Naive B cell (primary cell): Measurements from ENCODE around the gene KDM4C. TPM values are rescaled to one million over a fixed set of nuclear protein-coding genes. Genes with fewer than 3 reads are reported as not detected.
A peak's percentile ranks its signal among the peaks of the same experiment; 100 is the strongest.

Source experiments
- ATAC-seq, 2 donors: fragments of 150-1000 bp; cut with Tn5 transposase; 2 replicates each; pipeline ENCODE4 v1.10.0; 2021; ENCODE audit warnings: low read depth in 2 of 2, mild to moderate bottlenecking in 2 of 2, moderate library complexity in 2 of 2
- DNase-seq: peaks from one replicate; pipeline ENCODE4 v3.0.0; 2022
- H3K27ac Mint-ChIP-seq, 6 donors: one replicate each; pipeline ENCODE4 v1.8.0; 2020 to 2022; ENCODE audit warnings: mild to moderate bottlenecking in 6 of 6, mixed read lengths in 6 of 6, moderate library complexity in 5 of 6, inconsistent platforms in 2 of 6
- H3K27me3 Mint-ChIP-seq, 3 donors: one replicate each; pipeline ENCODE4 v1.8.0; 2021 to 2022; ENCODE audit warnings: mixed read lengths in 3 of 3, mild to moderate bottlenecking in 1 of 3
- H3K36me3 Mint-ChIP-seq, 2 donors: one replicate each; pipeline ENCODE4 v1.8.0; 2020 to 2022; ENCODE audit warnings: mixed read lengths in 2 of 2, inconsistent platforms in 1 of 2, mild to moderate bottlenecking in 1 of 2
- H3K4me1 Mint-ChIP-seq, 3 donors: one replicate each; pipeline ENCODE4 v1.8.0; 2020 to 2022; ENCODE audit warnings: mixed read lengths in 3 of 3, inconsistent platforms in 1 of 3, mild to moderate bottlenecking in 1 of 3, moderate library complexity in 1 of 3
- H3K4me3 Mint-ChIP-seq, 8 donors: one replicate each; pipeline ENCODE4 v1.8.0; 2020 to 2022; ENCODE audit warnings: mild to moderate bottlenecking in 8 of 8, mixed read lengths in 8 of 8, moderate library complexity in 8 of 8, inconsistent platforms in 2 of 8
- H3K9me3 Mint-ChIP-seq, 7 donors: one replicate each; pipeline ENCODE4 v1.8.0; 2020 to 2022; ENCODE audit warnings: mixed read lengths in 7 of 7, mild to moderate bottlenecking in 5 of 7, inconsistent platforms in 2 of 7, moderate library complexity in 1 of 7
- polyA plus RNA-seq, 6 donors: library from polyadenylated mRNA; unstranded; fragments of 300-500 nt; fragmentation: Illumina TruSeq; gene quantifications; one replicate each; pipeline ENCODE4 v1.2.3, GENCODE V29; 2021; ENCODE audit warnings: low read depth in 6 of 6

The KDM4C gene
- polyA plus RNA-seq, 6 donors from 2014 or later, result 54.5 to 83.5 (median 68.2) TPM

DNA sequence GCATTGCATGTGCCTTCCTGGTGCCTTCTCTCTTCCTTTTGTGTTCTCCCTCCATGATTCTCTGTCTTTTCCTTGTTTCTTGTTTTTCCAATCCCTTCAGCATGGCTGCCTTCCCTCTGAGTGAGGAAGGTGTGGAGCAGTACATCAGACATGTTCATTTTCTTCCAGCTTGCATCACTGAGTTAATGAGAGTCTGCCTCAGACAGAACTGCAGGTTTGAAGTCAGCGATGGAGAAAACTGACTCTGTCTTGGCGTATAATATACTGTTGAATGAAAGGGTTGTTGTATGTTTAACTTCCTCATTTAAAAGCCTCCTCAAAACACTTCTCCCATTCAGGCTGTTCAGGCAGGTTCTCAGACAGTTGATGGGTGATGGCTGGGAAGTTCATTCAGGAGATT, 129.3 kb downstream of the KDM4C start:
- H3K4me3 Mint-ChIP-seq, result peak overlapping the region in 1 of 8 donors; percentile 68
- peak overlapping the region in 4 of 6 donors; percentile 15 to 77 (median 44) for H3K27ac Mint-ChIP-seq
- H3K27me3 Mint-ChIP-seq, result no peaks in the 10 kb centered on the region
- H3K36me3 Mint-ChIP-seq, result peaks cover 27 to 31% of the 10 kb centered on the region in 2 donors
- peaks cover 0 to 8% (median 3%) of the 10 kb centered on the region in 7 donors for H3K9me3 Mint-ChIP-seq
- DNase-seq (no peak), ATAC-seq (peak in 1 of 2 donors; percentile 7)
- H3K4me1 Mint-ChIP-seq, result peaks cover 40 to 56% (median 48%) of the 10 kb centered on the region in 3 donors

GRCh38 chr9:6889868-6890267, 132.1 kb downstream of the KDM4C start:
- peak; percentile 64 for DNase-seq
- Mint-ChIP-seq H3K27me3 (no peaks in the 10 kb centered on the region), H3K4me1 (peaks cover 39 to 48% (median 43%) of the 10 kb centered on the region in 3 donors), H3K27ac (peak overlapping the region; percentile 24 to 89 (median 77)), H3K4me3 (peak overlapping the region in 5 of 8 donors; percentile 2 to 55 (median 13)), H3K9me3 (peaks cover 0 to 8% (median 3%) of the 10 kb centered on the region in 7 donors), H3K36me3 (peaks cover 27 to 31% of the 10 kb centered on the region in 2 donors)
- ATAC-seq, result peak; percentile 97 to 98

DNA sequence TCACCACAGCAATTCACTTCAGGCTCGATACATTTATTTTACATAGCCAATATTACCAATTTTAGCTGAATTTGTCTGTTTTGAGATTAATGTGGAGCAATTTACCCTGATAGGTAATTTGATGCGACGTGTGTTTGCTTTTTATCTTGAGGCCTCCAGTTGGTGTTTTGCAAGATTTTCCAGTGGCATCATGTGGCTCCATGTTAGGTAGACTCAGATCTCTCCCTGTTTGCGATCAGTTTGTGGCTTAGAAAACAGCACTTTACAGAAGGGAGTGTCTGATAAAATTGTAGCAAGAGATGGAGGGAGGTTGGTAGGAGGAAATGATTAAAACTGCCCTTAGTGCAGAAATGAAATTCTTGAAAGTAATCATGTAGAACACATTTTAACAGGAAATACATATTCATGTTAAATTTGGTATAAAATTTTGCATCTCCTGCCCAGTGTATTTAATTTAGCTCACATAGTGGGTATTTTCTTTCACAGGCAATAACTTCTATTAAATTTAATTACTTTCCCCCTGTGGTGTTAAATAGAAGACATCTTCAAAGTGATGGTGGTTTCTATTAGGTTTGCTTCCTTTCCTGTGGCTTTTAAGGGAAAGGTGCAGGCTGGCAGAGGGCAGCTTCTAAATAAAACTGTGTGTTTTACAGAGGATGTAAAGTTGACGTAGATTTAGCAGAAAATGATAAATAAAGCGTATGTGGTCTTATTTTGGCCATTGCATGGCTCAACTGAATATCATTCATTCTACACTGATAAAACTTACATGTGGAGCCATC, 135.8 kb downstream of the KDM4C start:
- H3K27ac Mint-ChIP-seq, result peak overlapping the region in 1 of 6 donors; percentile 70
- H3K36me3 Mint-ChIP-seq, result peaks cover 13 to 19% of the 10 kb centered on the region in 2 donors
- H3K4me3 Mint-ChIP-seq, result no peak overlapping the region
- H3K4me1 Mint-ChIP-seq, result peaks cover 31 to 50% (median 44%) of the 10 kb centered on the region in 3 donors
- no peaks in the 10 kb centered on the region for H3K9me3 Mint-ChIP-seq
- DNase-seq (no peak), ATAC-seq (no peak)
- H3K27me3 Mint-ChIP-seq, result no peaks in the 10 kb centered on the region

- ATAC-seq (no peak), DNase-seq (no peak)
- no peak overlapping the region for H3K27ac Mint-ChIP-seq
- H3K9me3 Mint-ChIP-seq, result no peaks in the 10 kb centered on the region
- no peak overlapping the region for H3K4me3 Mint-ChIP-seq
- H3K36me3 Mint-ChIP-seq, result peaks cover 13 to 19% of the 10 kb centered on the region in 2 donors
- H3K27me3 Mint-ChIP-seq, result no peaks in the 10 kb centered on the region
- H3K4me1 Mint-ChIP-seq, result peaks cover 31 to 48% (median 45%) of the 10 kb centered on the region in 3 donors
Observed at GRCh38 chr9:6894135-6894534, 136.4 kb downstream of the KDM4C start.

DNA sequence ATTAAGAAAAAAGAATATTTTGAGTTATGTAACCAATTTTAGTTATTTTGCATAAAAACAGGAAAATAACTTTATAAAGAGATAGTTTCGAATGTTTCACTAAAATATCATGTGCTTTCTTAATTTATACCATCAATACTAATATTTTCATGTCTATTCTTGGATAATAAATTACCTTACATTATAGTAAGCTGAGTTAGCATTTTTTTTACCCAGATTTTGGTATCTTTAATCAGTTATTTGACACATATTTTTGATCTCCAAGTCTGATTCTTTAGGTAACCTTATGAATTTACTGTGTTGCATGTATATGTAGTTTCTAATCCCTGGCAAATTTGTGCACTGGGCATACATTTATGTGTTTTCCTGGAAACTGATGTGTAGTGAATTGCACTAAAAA, 138.0 kb downstream of the KDM4C start:
- Mint-ChIP-seq H3K27me3 (no peaks in the 10 kb centered on the region), H3K27ac (peak overlapping the region in 1 of 6 donors; percentile 42), H3K4me1 (peaks cover 17 to 43% (median 38%) of the 10 kb centered on the region in 3 donors), H3K36me3 (peaks cover 14 to 16% of the 10 kb centered on the region in 2 donors), H3K4me3 (no peak overlapping the region), H3K9me3 (no peaks in the 10 kb centered on the region)
- no peak for DNase-seq
- no peak for ATAC-seq

GRCh38 chr9:6896562-6896961, 138.8 kb downstream of the KDM4C start:
- no peak overlapping the region for H3K4me3 Mint-ChIP-seq
- no peaks in the 10 kb centered on the region for H3K9me3 Mint-ChIP-seq
- DNase-seq, result no peak
- H3K27ac Mint-ChIP-seq, result peak overlapping the region in 1 of 6 donors; percentile 52
- H3K36me3 Mint-ChIP-seq, result peaks cover 10 to 13% of the 10 kb centered on the region in 2 donors
- H3K27me3 Mint-ChIP-seq, result no peaks in the 10 kb centered on the region
- H3K4me1 Mint-ChIP-seq, result peaks cover 21 to 46% (median 39%) of the 10 kb centered on the region in 3 donors
- ATAC-seq, result no peak

DNA sequence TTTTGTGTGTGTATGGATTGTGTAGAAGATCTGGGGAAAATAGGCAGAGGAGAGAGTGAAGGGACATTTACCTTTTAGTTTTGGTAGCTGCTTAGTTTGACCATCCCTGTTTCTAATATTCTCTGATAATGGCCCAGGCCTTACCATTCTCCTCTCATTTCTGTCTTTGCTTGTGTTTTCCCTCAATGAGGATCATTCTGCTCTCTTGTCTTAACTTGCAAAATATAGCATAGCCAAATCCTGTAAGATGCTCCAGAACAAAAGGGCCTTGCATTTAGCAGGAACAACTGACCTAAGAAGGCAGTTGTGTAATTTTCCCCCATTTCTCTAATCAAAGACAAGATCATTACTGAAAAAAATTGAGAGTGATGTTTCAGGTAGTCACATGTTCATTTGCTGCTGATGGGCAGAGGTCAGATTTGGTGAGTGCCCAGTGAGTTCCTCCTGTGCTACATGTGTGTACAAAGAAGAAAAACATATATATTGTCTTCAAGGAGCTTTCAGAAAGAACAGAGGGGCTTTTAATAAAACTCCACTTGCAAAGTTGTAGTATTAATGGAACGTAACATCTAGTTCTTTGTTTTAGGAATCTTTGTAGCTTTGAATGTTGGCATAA, 139.5 kb downstream of the KDM4C start:
- Mint-ChIP-seq H3K27me3 (no peaks in the 10 kb centered on the region), H3K4me1 (peaks cover 28 to 52% (median 44%) of the 10 kb centered on the region in 3 donors), H3K27ac (peak overlapping the region in 2 of 6 donors; percentile 36 to 54), H3K9me3 (no peaks in the 10 kb centered on the region), H3K36me3 (peaks cover 10 to 13% of the 10 kb centered on the region in 2 donors), H3K4me3 (no peak overlapping the region)
- DNase-seq (no peak), ATAC-seq (no peak)

GRCh38 chr9:6897898-6898302, 140.1 kb downstream of the KDM4C start:
- Mint-ChIP-seq H3K9me3 (no peaks in the 10 kb centered on the region), H3K4me1 (peaks cover 32 to 56% (median 48%) of the 10 kb centered on the region in 3 donors), H3K27ac (peak overlapping the region in 1 of 6 donors; percentile 15), H3K27me3 (no peaks in the 10 kb centered on the region), H3K36me3 (peaks cover 10 to 13% of the 10 kb centered on the region in 2 donors), H3K4me3 (no peak overlapping the region)
- ATAC-seq (no peak), DNase-seq (no peak)

DNA sequence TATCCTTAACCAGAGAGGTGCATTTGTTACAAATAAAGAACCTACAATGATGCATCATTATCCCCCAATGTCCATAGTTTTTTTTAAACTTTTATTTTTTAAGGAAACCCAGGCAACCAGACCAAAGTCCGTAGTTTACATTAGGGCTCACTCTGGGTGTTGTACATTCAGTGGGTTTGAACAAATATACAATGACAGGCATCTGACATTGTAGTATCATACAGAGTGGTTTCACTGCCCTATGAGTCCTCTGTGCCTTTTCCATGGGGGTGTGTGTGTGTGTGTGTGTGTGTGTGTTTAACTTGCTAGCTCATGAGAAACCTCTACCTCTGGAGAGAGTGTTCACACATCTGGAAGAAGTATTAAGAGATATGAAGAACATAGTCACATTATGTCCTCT, 141.5 kb downstream of the KDM4C start:
- no peaks in the 10 kb centered on the region for H3K27me3 Mint-ChIP-seq
- peak overlapping the region in 1 of 6 donors; percentile 56 for H3K27ac Mint-ChIP-seq
- ATAC-seq (no peak), DNase-seq (no peak)
- peaks cover 0 to 8% of the 10 kb centered on the region in 2 donors for H3K36me3 Mint-ChIP-seq
- H3K9me3 Mint-ChIP-seq, result no peaks in the 10 kb centered on the region
- H3K4me1 Mint-ChIP-seq, result peaks cover 24 to 49% (median 39%) of the 10 kb centered on the region in 3 donors
- H3K4me3 Mint-ChIP-seq, result no peak overlapping the region

- no peak for ATAC-seq
- Mint-ChIP-seq H3K4me3 (no peak overlapping the region), H3K4me1 (peaks cover 22 to 49% (median 36%) of the 10 kb centered on the region in 3 donors), H3K36me3 (peaks cover 0 to 5% of the 10 kb centered on the region in 2 donors), H3K27me3 (no peaks in the 10 kb centered on the region), H3K9me3 (no peaks in the 10 kb centered on the region), H3K27ac (peak overlapping the region in 5 of 6 donors; percentile 23 to 86 (median 59))
- DNase-seq, result no peak
Observed at GRCh38 chr9:6900440-6900883, 142.7 kb downstream of the KDM4C start.

DNA sequence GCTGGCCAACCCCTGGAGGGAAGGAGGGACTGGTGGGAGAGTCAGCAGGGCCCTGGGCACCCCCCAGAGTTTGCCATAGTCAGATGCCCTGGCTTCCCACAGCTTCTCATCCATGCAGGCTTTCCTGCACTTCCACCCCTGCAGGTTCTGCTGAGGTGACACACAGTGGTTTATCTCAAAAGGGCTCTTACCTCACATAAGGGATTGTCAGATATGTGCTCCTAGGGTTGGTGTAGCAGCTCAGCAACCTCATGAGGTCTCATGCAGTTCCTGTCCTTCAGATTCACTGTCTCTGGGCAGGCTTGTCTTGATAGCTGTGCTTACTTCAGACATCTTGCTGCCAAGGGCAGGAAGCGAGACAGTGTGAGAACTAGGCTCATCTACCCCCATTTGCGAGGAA, 143.4 kb downstream of the KDM4C start:
- Mint-ChIP-seq H3K36me3 (peaks cover 0 to 5% of the 10 kb centered on the region in 2 donors), H3K9me3 (no peaks in the 10 kb centered on the region), H3K4me1 (peaks cover 21 to 49% (median 36%) of the 10 kb centered on the region in 3 donors), H3K27ac (peak overlapping the region in 3 of 6 donors; percentile 23 to 91 (median 52)), H3K4me3 (no peak overlapping the region), H3K27me3 (no peaks in the 10 kb centered on the region)
- DNase-seq, result no peak
- ATAC-seq, result no peak

DNA sequence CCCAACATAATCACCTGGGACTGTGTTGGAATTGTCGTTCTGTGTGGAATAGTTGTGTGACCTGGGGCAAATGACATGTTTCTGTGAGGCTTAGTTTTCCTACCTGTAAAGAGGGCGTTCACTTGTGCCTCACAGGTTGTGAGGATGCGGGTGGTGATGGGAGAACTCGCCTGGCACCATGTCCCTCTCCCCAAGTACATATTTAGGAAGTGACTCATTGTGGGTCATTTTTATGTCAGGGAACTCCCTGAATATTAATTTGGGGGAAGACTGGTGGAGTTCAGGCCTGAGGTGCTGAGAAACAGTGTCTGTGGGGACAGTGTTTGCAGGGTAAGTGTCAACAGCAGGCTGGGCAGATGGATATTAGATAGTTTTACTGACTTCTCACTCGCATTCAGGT, 144.7 kb downstream of the KDM4C start:
- DNase-seq (no peak), ATAC-seq (peak in 1 of 2 donors; percentile 21)
- Mint-ChIP-seq H3K9me3 (no peaks in the 10 kb centered on the region), H3K4me1 (peaks cover 21 to 40% (median 27%) of the 10 kb centered on the region in 3 donors), H3K27ac (peak overlapping the region in 5 of 6 donors; percentile 5 to 81 (median 46)), H3K36me3 (peaks cover 0 to 5% of the 10 kb centered on the region in 2 donors), H3K27me3 (no peaks in the 10 kb centered on the region), H3K4me3 (no peak overlapping the region)

DNA sequence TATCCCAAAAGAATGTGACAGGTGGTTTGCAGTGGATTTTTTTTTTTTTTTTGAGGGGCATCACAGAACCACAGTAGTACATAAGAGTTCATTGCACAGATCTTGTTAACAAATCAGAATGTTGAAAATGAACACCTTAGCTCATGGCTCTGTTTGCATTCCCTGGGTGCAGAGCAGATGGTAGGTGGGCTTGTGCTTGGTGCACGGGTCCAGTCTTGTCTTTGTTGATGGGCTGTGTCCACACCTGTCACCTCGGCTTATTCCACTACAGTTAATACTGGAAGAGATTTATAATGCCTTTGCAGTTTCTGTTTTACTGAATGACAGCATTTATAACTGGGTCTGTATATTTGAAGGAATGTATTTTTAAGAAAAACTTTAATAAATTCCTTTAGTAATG, 146.6 kb downstream of the KDM4C start:
- H3K4me1 Mint-ChIP-seq, result peaks cover 22 to 34% (median 28%) of the 10 kb centered on the region in 3 donors
- DNase-seq (no peak), ATAC-seq (no peak)
- no peaks in the 10 kb centered on the region for H3K27me3 Mint-ChIP-seq
- peak overlapping the region in 2 of 6 donors; percentile 4 to 70 for H3K27ac Mint-ChIP-seq
- H3K9me3 Mint-ChIP-seq, result peaks cover 0 to 2% (median 0%) of the 10 kb centered on the region in 7 donors
- no peak overlapping the region for H3K4me3 Mint-ChIP-seq
- H3K36me3 Mint-ChIP-seq, result peaks cover 0 to 5% of the 10 kb centered on the region in 2 donors
